K562 (cell line): ENCODE results near the gene HFE. TPM values are rescaled to one million over a fixed set of nuclear protein-coding genes. Genes with fewer than 3 reads are reported as not detected.

Source experiments
- BRD4 ChIP-seq: fragments of 200-600 bp; sonication (generic); IDR thresholded peaks from 2 replicates; pipeline ENCODE4 v1.6.1; 2017; ENCODE audit warnings: inconsistent platforms
- ELF2 ChIP-seq: fragments of 250-450 bp; sonication (Bioruptor Pico); IDR thresholded peaks from 2 replicates; pipeline ENCODE4 v1.5.0; 2021; ENCODE audit warnings: mild to moderate bottlenecking
- ERF ChIP-seq: fragments of 450-650 bp; formaldehyde crosslinking; IDR thresholded peaks from 2 replicates; pipeline ENCODE4 v1.4.0; 2020; ENCODE audit warnings: mild to moderate bottlenecking, mixed read lengths
- HDAC1 ChIP-seq, 2 experiments: fragments of 450-650 bp; IDR thresholded peaks; 2 replicates each; pipeline ENCODE4 v1.6.1; 2016 to 2017; ENCODE audit warnings: inconsistent platforms in 1 of 2, mild to moderate bottlenecking in 1 of 2, moderate library complexity in 1 of 2
- HDAC8 ChIP-seq: fragments of 450-650 bp; IDR thresholded peaks from 2 replicates; pipeline ENCODE4 v1.6.1; 2016; ENCODE audit warnings: mild to moderate bottlenecking, missing genetic modification characterization, moderate library complexity, missing compliant biosample characterization
- KHSRP ChIP-seq: fragments of 450-650 bp; IDR thresholded peaks from 2 replicates; pipeline ENCODE4 v1.6.1; 2017
- PCBP2 ChIP-seq: fragments of 200-400 bp; formaldehyde crosslinking; IDR thresholded peaks from 2 replicates; pipeline ENCODE4 v1.6.1; 2018; ENCODE audit warnings: low read length, low read depth, mild to moderate bottlenecking, moderate library complexity; ENCODE audit not compliant: poor library complexity, severe bottlenecking
- RBM15 ChIP-seq: fragments of 200-400 bp; formaldehyde crosslinking; IDR thresholded peaks from 2 replicates; pipeline ENCODE4 v1.6.1; 2018; ENCODE audit warnings: mild to moderate bottlenecking, low read length, moderate library complexity; ENCODE audit not compliant: insufficient read depth
- RHOXF2B ChIP-seq: fragments of 250-450 bp; sonication (Bioruptor Pico); conservative IDR thresholded peaks from 2 replicates; pipeline ENCODE4 v1.5.1; 2021
- TAL1 ChIP-seq: fragments of 450-650 bp; IDR thresholded peaks from 2 replicates; pipeline ENCODE4 v1.6.1; 2016; ENCODE audit warnings: mild to moderate bottlenecking
- U2AF2 ChIP-seq: fragments of 200-400 bp; formaldehyde crosslinking; optimal IDR thresholded peaks from 2 replicates; pipeline ENCODE3; 2017; ENCODE audit warnings: low read depth, mild to moderate bottlenecking, low read length
- polyA plus RNA-seq, 8 experiments: library from polyadenylated mRNA; depleted of rRNA in 4 of 8; stranded (reverse) in 5 of 8; unstranded in 3 of 8; fragments of >200 nt; fragmentation: Nextera tagmentation in 2 of 8; fragmentation: Illumina TruSeq in 1 of 8; extraction: Ambion mirVana in 2 of 8; extraction: Trizol in 1 of 8; gene quantifications; 2 replicates each; pipeline versions ENCODE4 v1.2.1 to v1.2.3, GENCODE V29; 2011 to 2014; ENCODE audit warnings: inconsistent platforms in 1 of 8, missing spikeins in 1 of 8
- total RNA-seq, 7 experiments: library from RNA; depleted of rRNA in 6 of 7; stranded (reverse); fragments of >200 nt in 6 of 7; fragmentation: Illumina TruSeq in 2 of 7; extraction: Trizol in 2 of 7; gene quantifications; 2 replicates each; pipeline versions ENCODE4 v1.2.1 to v1.2.3, GENCODE V29; 2011 to 2021; ENCODE audit warnings: low replicate concordance in 1 of 7
- TF ChIP-seq, protein P1 (sequence below): fragments of 250-450 bp; sonication (Bioruptor Pico); IDR thresholded peaks from 2 replicates; pipeline ENCODE4 v1.8.0; 2021; ENCODE audit warnings: borderline replicate concordance, mild to moderate bottlenecking, moderate library complexity; ENCODE audit not compliant: poor library complexity, severe bottlenecking
- TF ChIP-seq, protein P2 (sequence below): fragments of 250-450 bp; sonication (Bioruptor Pico); IDR thresholded peaks from 2 replicates; pipeline ENCODE4 v1.5.0; 2022; ENCODE audit warnings: mild to moderate bottlenecking
- TF ChIP-seq, protein P3 (sequence below): sonication (generic); formaldehyde crosslinking; IDR thresholded peaks from 2 replicates; pipeline ENCODE4 v1.4.0; 2020; ENCODE audit warnings: mild to moderate bottlenecking, missing genetic modification reagents
- TF ChIP-seq, protein P4 (sequence below): fragments of 250-450 bp; sonication (Bioruptor Pico); IDR thresholded peaks from 2 replicates; pipeline ENCODE4 v1.5.0; 2021
- TF ChIP-seq, protein P5 (sequence below): fragments of 450-650 bp; formaldehyde crosslinking; IDR thresholded peaks from 2 replicates; pipeline ENCODE4 v1.4.0; 2022; ENCODE audit warnings: missing genetic modification characterization
- TF ChIP-seq, protein P6 (sequence below): sonication (generic); formaldehyde crosslinking; IDR thresholded peaks from 2 replicates; pipeline ENCODE4 v1.8.0; 2022; ENCODE audit warnings: mild to moderate bottlenecking, low read depth, missing genetic modification reagents
- TF ChIP-seq, protein P7 (sequence below): sonication (generic); formaldehyde crosslinking; IDR thresholded peaks from 2 replicates; pipeline ENCODE4 v1.9.0; 2022; ENCODE audit warnings: mild to moderate bottlenecking, missing genetic modification reagents

The HFE gene
- total and polyA plus RNA-seq, 9 of the 15 experiments (the other 6 are each of a cell fraction or from before 2014, with no cell fraction given): 0.14 to 1.2 (median 0.76) TPM

DNA sequence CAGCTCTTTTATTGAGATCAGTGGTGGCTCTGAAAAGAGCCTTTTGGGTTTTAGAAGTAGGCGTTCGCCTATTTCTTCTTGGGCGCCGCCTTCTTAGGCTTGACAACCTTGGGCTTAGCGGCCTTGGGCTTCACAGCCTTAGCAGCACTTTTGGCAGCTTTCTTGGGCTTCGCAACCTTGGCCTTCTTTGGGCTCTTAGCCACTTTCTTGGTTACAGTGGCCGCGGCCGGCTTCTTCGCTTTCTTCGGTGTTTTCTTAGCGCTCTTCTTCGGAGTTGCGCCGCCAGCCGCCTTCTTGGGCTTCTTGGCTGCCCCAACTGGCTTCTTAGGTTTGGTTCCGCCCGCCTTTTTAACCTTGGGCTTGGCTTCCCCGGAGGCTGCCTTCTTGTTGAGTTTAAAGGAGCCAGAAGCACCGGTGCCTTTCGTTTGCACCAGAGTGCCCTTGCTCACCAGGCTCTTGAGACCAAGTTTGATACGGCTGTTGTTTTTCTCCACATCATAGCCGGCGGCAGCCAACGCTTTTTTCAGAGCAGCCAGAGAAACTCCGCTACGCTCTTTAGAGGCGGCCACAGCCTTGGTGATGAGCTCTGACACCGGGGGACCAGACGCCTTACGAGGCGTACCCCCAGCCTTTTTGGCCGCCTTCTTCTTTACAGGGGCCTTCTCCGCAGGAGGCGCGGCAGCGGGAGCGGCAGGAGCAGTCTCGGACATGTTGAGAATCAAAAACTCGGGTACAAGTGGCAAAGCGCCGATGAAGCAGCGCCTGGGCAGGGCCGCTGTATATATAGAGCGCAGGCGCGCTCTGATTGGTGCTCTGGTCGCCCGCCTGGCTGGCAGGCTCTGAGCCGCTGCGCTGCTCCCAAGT is 31.3 kb upstream of the HFE start (continued):
- TF ChIP-seq RBM15 (no peak), TAL1 (no peak), RHOXF2B (CRISPR knock-in tag) (peak; percentile 86; the same call in 1 of the 2 replicates), U2AF2 (no peak), HDAC1 (IDR thresholded peaks at IDR 0.05) (0 out of 4 replicates have a peak, but pooled peaks of 1 of the 2 experiments have one; percentile 36), KHSRP (no peak), ERF (peak; percentile 83; the same call in 1 of the 2 replicates), ELF2 (no peak), PCBP2 (no peak), BRD4 (peak; percentile 1), HDAC8 (tag) (peak; percentile 19; the same call in 1 of the 2 replicates)
- TF ChIP-seq, protein P1, sequence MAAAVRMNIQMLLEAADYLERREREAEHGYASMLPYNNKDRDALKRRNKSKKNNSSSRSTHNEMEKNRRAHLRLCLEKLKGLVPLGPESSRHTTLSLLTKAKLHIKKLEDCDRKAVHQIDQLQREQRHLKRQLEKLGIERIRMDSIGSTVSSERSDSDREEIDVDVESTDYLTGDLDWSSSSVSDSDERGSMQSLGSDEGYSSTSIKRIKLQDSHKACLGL (CRISPR knock-in tag): no peak
- TF ChIP-seq, protein P2, sequence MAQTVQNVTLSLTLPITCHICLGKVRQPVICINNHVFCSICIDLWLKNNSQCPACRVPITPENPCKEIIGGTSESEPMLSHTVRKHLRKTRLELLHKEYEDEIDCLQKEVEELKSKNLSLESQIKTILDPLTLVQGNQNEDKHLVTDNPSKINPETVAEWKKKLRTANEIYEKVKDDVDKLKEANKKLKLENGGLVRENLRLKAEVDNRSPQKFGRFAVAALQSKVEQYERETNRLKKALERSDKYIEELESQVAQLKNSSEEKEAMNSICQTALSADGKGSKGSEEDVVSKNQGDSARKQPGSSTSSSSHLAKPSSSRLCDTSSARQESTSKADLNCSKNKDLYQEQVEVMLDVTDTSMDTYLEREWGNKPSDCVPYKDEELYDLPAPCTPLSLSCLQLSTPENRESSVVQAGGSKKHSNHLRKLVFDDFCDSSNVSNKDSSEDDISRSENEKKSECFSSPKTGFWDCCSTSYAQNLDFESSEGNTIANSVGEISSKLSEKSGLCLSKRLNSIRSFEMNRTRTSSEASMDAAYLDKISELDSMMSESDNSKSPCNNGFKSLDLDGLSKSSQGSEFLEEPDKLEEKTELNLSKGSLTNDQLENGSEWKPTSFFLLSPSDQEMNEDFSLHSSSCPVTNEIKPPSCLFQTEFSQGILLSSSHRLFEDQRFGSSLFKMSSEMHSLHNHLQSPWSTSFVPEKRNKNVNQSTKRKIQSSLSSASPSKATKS (CRISPR knock-in tag): peak; percentile 65; the same call in 1 of the 2 replicates
- TF ChIP-seq, protein P3, sequence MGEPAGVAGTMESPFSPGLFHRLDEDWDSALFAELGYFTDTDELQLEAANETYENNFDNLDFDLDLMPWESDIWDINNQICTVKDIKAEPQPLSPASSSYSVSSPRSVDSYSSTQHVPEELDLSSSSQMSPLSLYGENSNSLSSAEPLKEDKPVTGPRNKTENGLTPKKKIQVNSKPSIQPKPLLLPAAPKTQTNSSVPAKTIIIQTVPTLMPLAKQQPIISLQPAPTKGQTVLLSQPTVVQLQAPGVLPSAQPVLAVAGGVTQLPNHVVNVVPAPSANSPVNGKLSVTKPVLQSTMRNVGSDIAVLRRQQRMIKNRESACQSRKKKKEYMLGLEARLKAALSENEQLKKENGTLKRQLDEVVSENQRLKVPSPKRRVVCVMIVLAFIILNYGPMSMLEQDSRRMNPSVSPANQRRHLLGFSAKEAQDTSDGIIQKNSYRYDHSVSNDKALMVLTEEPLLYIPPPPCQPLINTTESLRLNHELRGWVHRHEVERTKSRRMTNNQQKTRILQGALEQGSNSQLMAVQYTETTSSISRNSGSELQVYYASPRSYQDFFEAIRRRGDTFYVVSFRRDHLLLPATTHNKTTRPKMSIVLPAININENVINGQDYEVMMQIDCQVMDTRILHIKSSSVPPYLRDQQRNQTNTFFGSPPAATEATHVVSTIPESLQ (CRISPR knock-in tag): no peak
- TF ChIP-seq, protein P4, sequence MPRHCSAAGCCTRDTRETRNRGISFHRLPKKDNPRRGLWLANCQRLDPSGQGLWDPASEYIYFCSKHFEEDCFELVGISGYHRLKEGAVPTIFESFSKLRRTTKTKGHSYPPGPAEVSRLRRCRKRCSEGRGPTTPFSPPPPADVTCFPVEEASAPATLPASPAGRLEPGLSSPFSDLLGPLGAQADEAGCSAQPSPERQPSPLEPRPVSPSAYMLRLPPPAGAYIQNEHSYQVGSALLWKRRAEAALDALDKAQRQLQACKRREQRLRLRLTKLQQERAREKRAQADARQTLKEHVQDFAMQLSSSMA: no peak
- TF ChIP-seq, protein P5, sequence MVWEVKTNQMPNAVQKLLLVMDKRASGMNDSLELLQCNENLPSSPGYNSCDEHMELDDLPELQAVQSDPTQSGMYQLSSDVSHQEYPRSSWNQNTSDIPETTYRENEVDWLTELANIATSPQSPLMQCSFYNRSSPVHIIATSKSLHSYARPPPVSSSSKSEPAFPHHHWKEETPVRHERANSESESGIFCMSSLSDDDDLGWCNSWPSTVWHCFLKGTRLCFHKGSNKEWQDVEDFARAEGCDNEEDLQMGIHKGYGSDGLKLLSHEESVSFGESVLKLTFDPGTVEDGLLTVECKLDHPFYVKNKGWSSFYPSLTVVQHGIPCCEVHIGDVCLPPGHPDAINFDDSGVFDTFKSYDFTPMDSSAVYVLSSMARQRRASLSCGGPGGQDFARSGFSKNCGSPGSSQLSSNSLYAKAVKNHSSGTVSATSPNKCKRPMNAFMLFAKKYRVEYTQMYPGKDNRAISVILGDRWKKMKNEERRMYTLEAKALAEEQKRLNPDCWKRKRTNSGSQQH (CRISPR knock-in tag): peak; percentile 85; the same call in 1 of the 2 replicates
- TF ChIP-seq, protein P6, sequence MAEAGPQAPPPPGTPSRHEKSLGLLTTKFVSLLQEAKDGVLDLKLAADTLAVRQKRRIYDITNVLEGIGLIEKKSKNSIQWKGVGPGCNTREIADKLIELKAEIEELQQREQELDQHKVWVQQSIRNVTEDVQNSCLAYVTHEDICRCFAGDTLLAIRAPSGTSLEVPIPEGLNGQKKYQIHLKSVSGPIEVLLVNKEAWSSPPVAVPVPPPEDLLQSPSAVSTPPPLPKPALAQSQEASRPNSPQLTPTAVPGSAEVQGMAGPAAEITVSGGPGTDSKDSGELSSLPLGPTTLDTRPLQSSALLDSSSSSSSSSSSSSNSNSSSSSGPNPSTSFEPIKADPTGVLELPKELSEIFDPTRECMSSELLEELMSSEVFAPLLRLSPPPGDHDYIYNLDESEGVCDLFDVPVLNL (CRISPR knock-in tag): no peak
- TF ChIP-seq, protein P7, sequence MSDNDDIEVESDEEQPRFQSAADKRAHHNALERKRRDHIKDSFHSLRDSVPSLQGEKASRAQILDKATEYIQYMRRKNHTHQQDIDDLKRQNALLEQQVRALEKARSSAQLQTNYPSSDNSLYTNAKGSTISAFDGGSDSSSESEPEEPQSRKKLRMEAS: peak; percentile 61; the same call in 1 of the 2 replicates
